Upper lobe of left lung (tissue), 6 donors: ENCODE measurements around the gene SVEP1. TPM values are rescaled to one million over a fixed set of nuclear protein-coding genes. Genes with fewer than 3 reads are reported as not detected.
"Not testable (repeated sequence)": the region's sequence is repeated elsewhere in the genome, so short reads cannot be mapped to it uniquely, and the experiment has no call there.

Source experiments
- ATAC-seq, 2 donors: fragments of 200-7000 bp; cut with Tn5 transposase; one replicate each; pipeline ENCODE4 v1.9.1; 2022; ENCODE audit warnings: mild to moderate bottlenecking in 2 of 2, moderate library complexity in 2 of 2; ENCODE audit not compliant: low FRiP score in 2 of 2
- DNase-seq, 2 donors: peaks; one replicate each; pipeline ENCODE4 v3.0.0-alpha.2; 2019 to 2020
- H3K27ac ChIP-seq, 4 donors: fragments of 200-600 bp; sonication (generic); one replicate each; pipeline ENCODE4 v1.5.1; 2016 to 2019
- H3K27me3 ChIP-seq, 4 donors: fragments of 200-600 bp; sonication (generic); one replicate each; pipeline ENCODE4 v1.5.1; 2017 to 2019
- H3K36me3 ChIP-seq, 4 donors: fragments of 200-600 bp; sonication (generic); one replicate each; pipeline ENCODE4 v1.5.1; 2016 to 2019
- H3K4me1 ChIP-seq, 4 donors: fragments of 200-600 bp; sonication (generic); one replicate each; pipeline ENCODE4 v1.5.1; 2018 to 2019
- H3K4me3 ChIP-seq, 4 donors: fragments of 200-600 bp; sonication (generic); one replicate each; pipeline ENCODE4 v1.5.1; 2017 to 2019; ENCODE audit warnings: mild to moderate bottlenecking in 2 of 4, moderate library complexity in 1 of 4
- H3K9me3 ChIP-seq, 4 donors: fragments of 200-600 bp; sonication (generic); one replicate each; pipeline ENCODE4 v1.5.1; 2018 to 2019
- EP300 ChIP-seq, 4 donors: sonication (generic); formaldehyde crosslinking; IDR thresholded peaks; one replicate each; pipeline ENCODE4 v1.5.1; 2017; ENCODE audit warnings: antibody characterized with exemption in 4 of 4, control low read depth in 2 of 4
- POLR2A ChIP-seq, 4 donors: fragments of 450-650 bp; IDR thresholded peaks; one replicate each; pipeline ENCODE4 v1.5.1; 2016 to 2017; ENCODE audit warnings: antibody characterized with exemption in 4 of 4, mild to moderate bottlenecking in 2 of 4
- POLR2AphosphoS5 ChIP-seq, 2 donors: sonication (generic); formaldehyde crosslinking; IDR thresholded peaks; one replicate each; pipeline ENCODE4 v1.5.1; 2017; ENCODE audit warnings: antibody characterized with exemption in 2 of 2
- WGBS, 2 donors: methylation state at CpG; one replicate each; pipeline ENCODE4 v1.1.5; 2017 to 2018; 5-methylcytosine and 5-hydroxymethylcytosine counted together
- total RNA-seq, 6 donors: library from RNA; depleted of rRNA in 4 of 6; stranded (reverse); fragments of >200 nt in 4 of 6; gene quantifications; one replicate each; pipeline versions ENCODE4 v1.1.0 to v1.2.1, GENCODE V29; 2016 to 2021
- TF ChIP-seq, protein P1 (sequence below), 6 experiments: fragments of 450-650 bp in 4 of 6; fragments of 200-600 bp in 2 of 6; sonication (generic) in 2 of 6; IDR thresholded peaks; one replicate each; pipeline ENCODE4 v1.5.1; 2016 to 2019; ENCODE audit warnings: antibody characterized with exemption in 6 of 6
- donor health status: DM: no; HTN: no; CAD: no; lungs with moderate emphysema.
- donor health status: DM: no; HTN: yes; CAD: no; lungs with severe emphysema.

SVEP1 gene
- total RNA-seq, 6 donors from 2014 or later, result 25.4 to 54.5 (median 33.0) TPM

DNA sequence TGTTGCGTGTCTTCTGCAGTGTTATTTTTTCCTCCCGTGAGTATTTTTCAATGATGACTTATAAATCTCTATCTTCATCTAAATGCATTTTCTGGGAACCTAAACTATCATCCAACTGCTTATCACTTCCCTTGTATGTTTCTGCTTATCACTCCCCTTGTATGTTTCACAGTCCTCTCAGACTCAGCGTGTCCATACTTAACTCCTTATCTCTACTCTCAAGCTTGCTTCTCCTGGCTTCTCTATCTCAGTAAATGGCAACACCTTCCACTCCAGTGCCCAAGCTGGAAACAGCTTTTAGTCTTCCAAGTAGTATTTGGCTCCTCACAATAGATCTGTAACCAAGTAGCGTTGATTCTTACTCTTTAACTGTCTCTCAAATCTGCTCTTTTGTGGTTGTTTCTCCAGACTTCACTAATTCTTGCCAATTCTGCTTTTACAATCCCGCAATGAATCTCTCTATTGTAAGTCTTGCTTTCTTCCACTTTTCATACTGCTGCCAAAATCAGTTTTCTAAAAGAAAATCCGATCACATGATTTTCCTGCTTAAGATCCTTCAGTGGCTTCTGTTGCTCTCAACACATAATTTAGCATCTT, 208.0 kb downstream of the SVEP1 start:
- TF ChIP-seq, protein P1, sequence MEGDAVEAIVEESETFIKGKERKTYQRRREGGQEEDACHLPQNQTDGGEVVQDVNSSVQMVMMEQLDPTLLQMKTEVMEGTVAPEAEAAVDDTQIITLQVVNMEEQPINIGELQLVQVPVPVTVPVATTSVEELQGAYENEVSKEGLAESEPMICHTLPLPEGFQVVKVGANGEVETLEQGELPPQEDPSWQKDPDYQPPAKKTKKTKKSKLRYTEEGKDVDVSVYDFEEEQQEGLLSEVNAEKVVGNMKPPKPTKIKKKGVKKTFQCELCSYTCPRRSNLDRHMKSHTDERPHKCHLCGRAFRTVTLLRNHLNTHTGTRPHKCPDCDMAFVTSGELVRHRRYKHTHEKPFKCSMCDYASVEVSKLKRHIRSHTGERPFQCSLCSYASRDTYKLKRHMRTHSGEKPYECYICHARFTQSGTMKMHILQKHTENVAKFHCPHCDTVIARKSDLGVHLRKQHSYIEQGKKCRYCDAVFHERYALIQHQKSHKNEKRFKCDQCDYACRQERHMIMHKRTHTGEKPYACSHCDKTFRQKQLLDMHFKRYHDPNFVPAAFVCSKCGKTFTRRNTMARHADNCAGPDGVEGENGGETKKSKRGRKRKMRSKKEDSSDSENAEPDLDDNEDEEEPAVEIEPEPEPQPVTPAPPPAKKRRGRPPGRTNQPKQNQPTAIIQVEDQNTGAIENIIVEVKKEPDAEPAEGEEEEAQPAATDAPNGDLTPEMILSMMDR (IDR thresholded peaks at IDR 0.05), result no peak
- no peak for TF ChIP-seq EP300 (IDR thresholded peaks at IDR 0.05)
- no peak for TF ChIP-seq POLR2AphosphoS5 (IDR thresholded peaks at IDR 0.05)
- no peak for TF ChIP-seq POLR2A (IDR thresholded peaks at IDR 0.05)
- H3K4me1 ChIP-seq, result no peaks in the 10 kb centered on the region
- no peaks in the 10 kb centered on the region for H3K36me3 ChIP-seq
- WGBS, 2 donors, result 75% methylated on average over 6 of the region's 6 CpGs
- no peaks in the 10 kb centered on the region for H3K9me3 ChIP-seq
- ATAC-seq, result no peak
- no peak for DNase-seq
- H3K4me3 ChIP-seq, result no peak overlapping the region
- H3K27me3 ChIP-seq, result no peaks in the 10 kb centered on the region
- H3K27ac ChIP-seq, result no peak overlapping the region

DNA sequence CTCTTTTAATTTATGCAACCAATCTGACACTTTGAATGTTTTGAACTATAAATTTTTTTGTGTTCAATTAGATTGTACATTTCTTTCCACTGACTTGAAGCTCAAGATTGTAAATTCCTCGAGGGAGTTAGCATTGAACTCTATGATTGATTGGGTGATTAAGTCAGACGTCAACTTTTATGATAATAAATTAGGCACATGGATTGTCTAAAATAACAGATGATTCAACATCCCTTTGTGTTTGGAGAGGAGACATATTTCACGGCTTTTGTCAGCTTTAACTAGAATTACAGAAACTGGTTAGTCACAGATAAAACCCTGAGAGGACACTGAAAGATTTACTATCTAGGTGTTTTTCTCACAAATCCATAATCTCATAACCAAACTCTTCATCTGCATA, 209.2 kb downstream of the SVEP1 start:
- H3K36me3 ChIP-seq, result no peaks in the 10 kb centered on the region
- no peaks in the 10 kb centered on the region for H3K27me3 ChIP-seq
- H3K9me3 ChIP-seq, result no peaks in the 10 kb centered on the region
- ATAC-seq (no peak), DNase-seq (no peak)
- TF ChIP-seq POLR2AphosphoS5 (IDR thresholded peaks at IDR 0.05) (no peak), EP300 (IDR thresholded peaks at IDR 0.05) (no peak), POLR2A (IDR thresholded peaks at IDR 0.05) (no peak)
- TF ChIP-seq, protein P1 (IDR thresholded peaks at IDR 0.05), result no peak
- H3K4me1 ChIP-seq, result no peaks in the 10 kb centered on the region
- no peak overlapping the region for H3K4me3 ChIP-seq
- no peak overlapping the region for H3K27ac ChIP-seq
- 50 to 51% methylated on average over 3 of the region's 3 CpGs for WGBS, 2 donors

DNA sequence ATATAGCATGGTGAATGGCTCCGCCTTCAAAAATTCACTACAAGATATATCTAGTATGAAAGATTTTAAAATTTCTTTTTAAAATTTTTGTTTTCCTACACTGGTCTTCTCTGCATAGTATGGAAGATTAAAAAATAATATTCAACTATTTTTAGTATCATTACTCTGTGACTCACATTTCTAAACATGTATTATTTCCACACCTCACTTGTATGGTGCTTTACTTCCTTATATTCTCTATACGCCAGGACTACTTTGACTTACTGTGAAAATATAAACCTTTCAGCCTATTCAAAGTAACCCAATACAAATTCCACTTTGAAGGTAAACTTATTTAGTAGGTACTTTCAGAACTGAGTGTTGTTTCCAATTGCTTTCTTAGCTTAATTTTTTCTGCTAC, 215.1 kb downstream of the SVEP1 start:
- no peak for DNase-seq
- no peaks in the 10 kb centered on the region for H3K36me3 ChIP-seq

DNA sequence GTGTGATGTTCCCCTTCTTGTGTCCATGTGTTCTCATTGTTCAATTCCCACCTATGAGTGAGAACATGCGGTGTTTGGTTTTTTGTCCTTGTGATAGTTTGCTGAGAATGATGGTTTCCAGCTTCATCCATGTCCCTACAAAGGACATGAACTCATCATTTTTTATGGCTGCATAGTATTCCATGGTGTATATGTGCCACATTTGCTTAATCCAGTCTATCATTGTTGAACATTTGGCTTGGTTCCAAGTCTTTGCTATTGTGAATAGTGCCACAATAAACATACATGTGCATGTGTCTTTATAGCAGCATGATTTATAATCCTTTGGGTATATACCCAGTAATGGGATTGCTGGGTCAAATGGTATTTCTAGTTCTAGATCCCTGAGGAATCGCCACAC, 220.5 kb downstream of the SVEP1 start:
- 100% methylated on average over 1 of the region's 2 CpGs; no CpG with 5 or more reads in 1 of the 2 donors for WGBS, 2 donors
- H3K4me3 ChIP-seq, ATAC-seq, H3K27me3 ChIP-seq, H3K27ac ChIP-seq, DNase-seq, H3K9me3 ChIP-seq, H3K4me1 ChIP-seq, H3K36me3 ChIP-seq: not testable (repeated sequence)

More for the DNA sequence above, 215.1 kb downstream of the SVEP1 start:
- Histone ChIP-seq H3K4me3 (no peak overlapping the region), H3K27me3 (no peaks in the 10 kb centered on the region), H3K4me1 (no peaks in the 10 kb centered on the region), H3K9me3 (no peaks in the 10 kb centered on the region), H3K27ac (no peak overlapping the region)
- WGBS, 2 donors, result 72 to 80% methylated on average over 2 of the region's 2 CpGs
- no peak for ATAC-seq
- TF ChIP-seq EP300 (IDR thresholded peaks at IDR 0.05) (no peak), POLR2AphosphoS5 (IDR thresholded peaks at IDR 0.05) (no peak), POLR2A (IDR thresholded peaks at IDR 0.05) (no peak)
- TF ChIP-seq, protein P1 (IDR thresholded peaks at IDR 0.05), result no peak

DNA sequence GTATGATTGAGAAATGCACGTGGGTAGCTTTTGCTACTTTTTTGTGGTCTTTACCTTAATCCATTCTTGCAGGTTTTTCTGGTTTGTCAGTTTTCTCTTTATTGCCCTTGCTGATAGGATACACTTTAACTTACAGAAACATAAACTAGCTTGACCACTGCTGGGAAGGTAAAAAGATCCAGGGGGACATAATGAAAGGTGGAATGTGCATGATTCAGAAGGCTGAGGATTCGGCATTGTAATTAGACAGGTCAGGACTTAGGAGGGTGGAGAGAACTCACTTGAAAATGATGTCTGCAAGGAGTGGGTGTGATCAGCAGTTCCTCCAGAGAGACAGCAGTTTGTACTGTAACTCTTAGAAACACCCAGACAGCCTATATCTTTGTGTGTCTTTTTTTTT, 222.0 kb downstream of the SVEP1 start:
- Histone ChIP-seq H3K9me3 (no peaks in the 10 kb centered on the region), H3K36me3 (no peaks in the 10 kb centered on the region), H3K4me3 (no peak overlapping the region), H3K27me3 (no peaks in the 10 kb centered on the region), H3K4me1 (no peaks in the 10 kb centered on the region), H3K27ac (no peak overlapping the region)
- TF ChIP-seq EP300 (IDR thresholded peaks at IDR 0.05) (no peak), POLR2AphosphoS5 (IDR thresholded peaks at IDR 0.05) (no peak), POLR2A (IDR thresholded peaks at IDR 0.05) (no peak)
- TF ChIP-seq, protein P1 (IDR thresholded peaks at IDR 0.05), result no peak
- ATAC-seq (no peak), DNase-seq (no peak)
- WGBS, 2 donors, result 59 to 72% methylated on average over 2 of the region's 2 CpGs
